Breast epithelium (tissue), 4 donors: ENCODE data around the gene CUL9. TPM values are rescaled to one million over a fixed set of nuclear protein-coding genes. Genes with fewer than 3 reads are reported as not detected.

ENCODE experiments used
- DNase-seq, 2 donors: peaks; one replicate each; pipeline ENCODE4 v3.0.0-alpha.2; 2019; ENCODE audit warnings: low spot score in 2 of 2
- H3K27ac ChIP-seq, 2 donors: fragments of 200-600 bp; sonication (generic) in 1 of 2; one replicate each; pipeline ENCODE4 v1.5.1; 2016 to 2019; ENCODE audit warnings: mild to moderate bottlenecking in 1 of 2
- H3K27me3 ChIP-seq, 2 donors: fragments of 200-600 bp; sonication (generic) in 1 of 2; one replicate each; pipeline versions ENCODE4 v1.5.1 to v1.6.0; 2017 to 2019; ENCODE audit warnings: control low read depth in 1 of 2, mild to moderate bottlenecking in 1 of 2
- H3K36me3 ChIP-seq: fragments of 200-600 bp; one replicate; pipeline ENCODE4 v1.5.1; 2019
- H3K4me1 ChIP-seq, 2 donors: fragments of 200-600 bp; sonication (generic); one replicate each; pipeline ENCODE4 v1.5.1; 2016 to 2019; ENCODE audit warnings: control low read depth in 1 of 2
- H3K4me3 ChIP-seq, 3 donors: fragments of 200-600 bp; sonication (generic); 1 replicate in 2 of 3; 2 replicates in 1 of 3; pipeline ENCODE4 v1.5.1; 2016 to 2019; ENCODE audit warnings: mild to moderate bottlenecking in 3 of 3, moderate library complexity in 2 of 3
- H3K9me3 ChIP-seq, 2 donors: fragments of 200-600 bp; sonication (generic) in 1 of 2; one replicate each; pipeline ENCODE4 v1.5.1; 2016 to 2019; ENCODE audit warnings: control low read depth in 1 of 2
- CTCF ChIP-seq, 3 donors: fragments of 450-650 bp; IDR thresholded peaks; one replicate each; pipeline ENCODE4 v1.5.1; 2016 to 2017; ENCODE audit warnings: antibody characterized with exemption in 3 of 3, mild to moderate bottlenecking in 3 of 3, moderate library complexity in 3 of 3
- POLR2A ChIP-seq: fragments of 450-650 bp; IDR thresholded peaks from one replicate; pipeline ENCODE4 v1.6.1; 2016; ENCODE audit warnings: antibody characterized with exemption, mild to moderate bottlenecking, moderate library complexity
- POLR2AphosphoS5 ChIP-seq, 3 donors: sonication (generic); formaldehyde crosslinking; IDR thresholded peaks; one replicate each; pipeline ENCODE4 v1.6.1; 2017; ENCODE audit warnings: antibody characterized with exemption in 3 of 3
- intact Hi-C: fragments of 100-400 bp; cut with DNase I; formaldehyde crosslinking; loops from one replicate; pipeline ENCODE4 v1.15.1; 2023; ENCODE audit warnings: low total_unique reads
- total RNA-seq, 3 donors: library from RNA; depleted of rRNA; stranded (reverse); fragments of >200 nt; gene quantifications; one replicate each; pipeline ENCODE4 v1.1.0, GENCODE V29; 2016

The CUL9 gene
- total RNA-seq, 3 donors from 2014 or later = 25.1 to 47.5 (median 43.3) TPM

GRCh38 chr6:43193929-43194328 is 11.9 kb downstream of the CUL9 start:
- Histone ChIP-seq H3K36me3 (no peaks in the 10 kb centered on the region), H3K27ac (no peak overlapping the region), H3K9me3 (no peaks in the 10 kb centered on the region), H3K4me1 (no peaks in the 10 kb centered on the region), H3K27me3 (no peaks in the 10 kb centered on the region), H3K4me3 (no peak overlapping the region)
- intact Hi-C loops = no loop called here
- TF ChIP-seq POLR2AphosphoS5 (IDR thresholded peaks at IDR 0.05) (no peak), POLR2A (no peak)
- DNase-seq = peak in 1 of 2 donors; percentile 9

- Histone ChIP-seq H3K36me3 (no peaks in the 10 kb centered on the region), H3K9me3 (no peaks in the 10 kb centered on the region), H3K4me3 (no peak overlapping the region), H3K27ac (no peak overlapping the region), H3K4me1 (no peaks in the 10 kb centered on the region), H3K27me3 (no peaks in the 10 kb centered on the region)
- TF ChIP-seq POLR2A (no peak), POLR2AphosphoS5 (IDR thresholded peaks at IDR 0.05) (no peak)
- peak in 1 of 2 donors; percentile 5 for DNase-seq
- intact Hi-C loops = no loop called here
Observed at GRCh38 chr6:43196337-43196736, 14.3 kb downstream of the CUL9 start.

GRCh38 chr6:43199912-43200311 is 17.9 kb downstream of the CUL9 start:
- Histone ChIP-seq H3K27ac (no peak overlapping the region), H3K9me3 (no peaks in the 10 kb centered on the region), H3K4me3 (no peak overlapping the region), H3K36me3 (no peaks in the 10 kb centered on the region), H3K4me1 (no peaks in the 10 kb centered on the region), H3K27me3 (no peaks in the 10 kb centered on the region)
- peak in 1 of 2 donors; percentile 5 for DNase-seq
- TF ChIP-seq CTCF (IDR thresholded peaks at IDR 0.05) (no peak), POLR2AphosphoS5 (IDR thresholded peaks at IDR 0.05) (no peak), POLR2A (no peak)
- intact Hi-C loops = no loop called here

- DNase-seq = peak in 1 of 2 donors; percentile 45
- H3K36me3 ChIP-seq = no peaks in the 10 kb centered on the region
Observed at GRCh38 chr6:43200541-43200940, 18.5 kb downstream of the CUL9 start.

GRCh38 chr6:43202451-43202850 is 20.5 kb downstream of the CUL9 start:
- intact Hi-C loops = no loop called here
- H3K9me3 ChIP-seq = no peaks in the 10 kb centered on the region
- no peaks in the 10 kb centered on the region for H3K36me3 ChIP-seq

More at GRCh38 chr6:43200541-43200940, 18.5 kb downstream of the CUL9 start:
- no peaks in the 10 kb centered on the region for H3K27me3 ChIP-seq
- TF ChIP-seq POLR2AphosphoS5 (IDR thresholded peaks at IDR 0.05) = no peak
- no peak for TF ChIP-seq CTCF (IDR thresholded peaks at IDR 0.05)
- TF ChIP-seq POLR2A = no peak
- H3K9me3 ChIP-seq = no peaks in the 10 kb centered on the region
- intact Hi-C loops = no loop called here
- H3K4me1 ChIP-seq = no peaks in the 10 kb centered on the region
- no peak overlapping the region for H3K27ac ChIP-seq
- H3K4me3 ChIP-seq = no peak overlapping the region

More at GRCh38 chr6:43202451-43202850, 20.5 kb downstream of the CUL9 start:
- TF ChIP-seq POLR2AphosphoS5 (IDR thresholded peaks at IDR 0.05) = no peak
- TF ChIP-seq POLR2A = no peak
- TF ChIP-seq CTCF (IDR thresholded peaks at IDR 0.05) = no peak
- Histone ChIP-seq H3K27ac (no peak overlapping the region), H3K27me3 (no peaks in the 10 kb centered on the region), H3K4me1 (no peaks in the 10 kb centered on the region), H3K4me3 (no peak overlapping the region)
- peak in 1 of 2 donors; percentile 15 for DNase-seq
